ENCODE data around the gene ZDHHC11B.

Gene ZDHHC11B

DNA sequence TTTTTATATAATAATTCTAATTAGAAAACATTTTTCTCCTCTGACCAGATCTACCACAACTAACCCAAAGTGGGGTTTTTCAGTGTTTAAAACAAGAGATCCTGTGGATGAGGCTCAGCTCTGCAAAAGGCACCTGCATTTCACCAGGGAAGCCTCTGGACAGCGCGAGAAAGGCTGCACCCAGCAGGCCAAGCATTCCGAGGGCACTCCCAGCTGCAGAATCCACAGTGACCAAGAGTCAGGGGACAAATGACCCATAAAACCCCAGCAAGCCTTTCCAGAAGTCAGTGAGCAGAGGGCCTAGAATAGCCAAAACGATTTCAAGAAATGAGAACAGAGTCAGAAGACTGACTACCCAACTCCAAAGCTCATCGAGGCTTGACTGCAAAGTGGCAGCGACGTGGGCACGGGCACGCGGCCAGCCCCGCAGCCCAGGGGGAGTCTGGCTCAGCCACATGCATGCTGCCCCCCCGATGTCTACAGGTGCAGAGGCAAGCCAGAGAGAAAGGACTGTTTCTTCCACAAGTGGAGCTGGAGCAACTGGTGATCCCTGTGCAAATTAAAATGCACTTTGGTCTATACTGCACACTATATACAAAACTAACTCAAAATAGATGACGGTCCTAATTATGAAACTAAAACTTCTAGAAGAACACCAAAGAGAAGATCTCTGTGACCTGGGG lies 117.6 kb downstream of the ZDHHC11B start:
- peaks cover 6% of the 10 kb centered on the region for H3K36me3 ChIP-seq (ENCODE audit: control insufficient read depth, insufficient read depth, low read length)
- no peaks in the 10 kb centered on the region for H3K27me3 ChIP-seq (replicated peaks; ENCODE audit: control insufficient read depth, insufficient read depth, low read length)
- DNase-seq (ENCODE audit: extremely low read depth, insufficient read length), result no peak
- no peak overlapping the region for H3K4me3 ChIP-seq (replicated peaks; ENCODE audit: low read depth, low read length)
- TF ChIP-seq, protein P1, sequence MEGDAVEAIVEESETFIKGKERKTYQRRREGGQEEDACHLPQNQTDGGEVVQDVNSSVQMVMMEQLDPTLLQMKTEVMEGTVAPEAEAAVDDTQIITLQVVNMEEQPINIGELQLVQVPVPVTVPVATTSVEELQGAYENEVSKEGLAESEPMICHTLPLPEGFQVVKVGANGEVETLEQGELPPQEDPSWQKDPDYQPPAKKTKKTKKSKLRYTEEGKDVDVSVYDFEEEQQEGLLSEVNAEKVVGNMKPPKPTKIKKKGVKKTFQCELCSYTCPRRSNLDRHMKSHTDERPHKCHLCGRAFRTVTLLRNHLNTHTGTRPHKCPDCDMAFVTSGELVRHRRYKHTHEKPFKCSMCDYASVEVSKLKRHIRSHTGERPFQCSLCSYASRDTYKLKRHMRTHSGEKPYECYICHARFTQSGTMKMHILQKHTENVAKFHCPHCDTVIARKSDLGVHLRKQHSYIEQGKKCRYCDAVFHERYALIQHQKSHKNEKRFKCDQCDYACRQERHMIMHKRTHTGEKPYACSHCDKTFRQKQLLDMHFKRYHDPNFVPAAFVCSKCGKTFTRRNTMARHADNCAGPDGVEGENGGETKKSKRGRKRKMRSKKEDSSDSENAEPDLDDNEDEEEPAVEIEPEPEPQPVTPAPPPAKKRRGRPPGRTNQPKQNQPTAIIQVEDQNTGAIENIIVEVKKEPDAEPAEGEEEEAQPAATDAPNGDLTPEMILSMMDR (IDR thresholded peaks at IDR 0.05; ENCODE audit: insufficient read depth, low read length, poor library complexity, severe bottlenecking), result no peak

DNA sequence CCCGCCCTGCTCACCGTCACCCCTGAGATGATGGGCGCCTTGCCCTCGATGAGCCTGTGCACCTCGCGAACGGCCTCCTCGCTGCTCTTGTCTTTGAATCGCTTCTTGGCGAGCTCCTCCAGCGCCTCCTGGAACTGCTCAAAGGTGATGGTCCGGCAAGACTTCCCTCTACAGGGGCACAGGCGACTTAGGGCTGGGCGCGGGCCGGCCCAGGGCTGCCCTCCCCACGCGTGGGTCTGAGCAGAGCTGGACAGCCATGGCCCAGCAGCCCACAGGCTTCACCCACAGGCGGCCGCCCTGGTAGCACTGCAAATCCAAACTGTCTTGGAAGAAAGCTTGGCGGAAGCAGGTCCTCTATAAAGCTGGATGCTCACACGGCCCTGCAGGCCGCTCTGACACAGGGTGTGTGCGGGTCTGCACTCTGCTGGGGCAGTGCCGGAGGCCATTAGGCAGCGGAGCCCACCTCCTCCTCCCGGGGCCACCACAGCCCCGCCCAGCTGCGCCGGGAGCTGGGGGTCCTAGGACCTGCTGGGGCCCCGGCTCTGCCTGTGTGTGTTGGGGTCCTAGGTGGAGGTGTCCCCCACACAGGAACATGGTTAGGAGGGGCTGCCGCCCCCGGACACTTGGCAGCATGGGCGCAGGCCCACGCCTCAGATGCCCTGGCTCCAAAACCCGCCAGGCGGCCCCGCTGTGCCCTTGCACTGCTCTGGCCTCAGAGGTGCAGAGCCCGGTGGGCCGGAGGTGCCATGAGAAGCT lies 118.4 kb downstream of the ZDHHC11B start:
- H3K27me3 ChIP-seq (replicated peaks; ENCODE audit: control insufficient read depth, insufficient read depth, low read length), result no peaks in the 10 kb centered on the region
- H3K4me3 ChIP-seq (replicated peaks; ENCODE audit: low read depth, low read length), result no peak overlapping the region
- H3K36me3 ChIP-seq (ENCODE audit: control insufficient read depth, insufficient read depth, low read length), result peaks cover 6% of the 10 kb centered on the region
- TF ChIP-seq, protein P1 (IDR thresholded peaks at IDR 0.05; ENCODE audit: insufficient read depth, low read length, poor library complexity, severe bottlenecking), result no peak
- DNase-seq (ENCODE audit: extremely low read depth, insufficient read length), result no peak

DNA sequence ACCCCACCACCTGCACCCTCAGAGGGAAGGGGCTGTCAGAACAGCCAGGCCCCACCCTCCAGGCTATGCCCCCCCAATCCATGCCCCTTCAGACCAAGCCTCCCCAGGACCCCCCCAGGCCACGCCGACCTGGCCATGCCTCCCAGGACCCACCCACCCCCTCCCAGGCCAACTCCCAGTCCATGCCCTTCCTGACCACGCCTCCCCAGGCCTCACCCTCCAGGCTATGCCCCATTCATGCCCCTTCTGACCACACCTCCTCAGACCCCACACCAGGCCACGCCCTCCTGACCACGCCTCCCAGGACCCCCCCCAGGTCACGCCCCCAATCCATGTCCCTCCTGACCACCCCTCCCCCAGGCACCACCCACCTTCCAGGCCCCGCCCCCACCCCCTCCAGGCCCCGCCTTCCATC lies 119.0 kb downstream of the ZDHHC11B start:
- H3K27me3 ChIP-seq (replicated peaks; ENCODE audit: control insufficient read depth, insufficient read depth, low read length), result no peaks in the 10 kb centered on the region
- TF ChIP-seq, protein P1 (IDR thresholded peaks at IDR 0.05; ENCODE audit: insufficient read depth, low read length, poor library complexity, severe bottlenecking), result no peak
- no peak for DNase-seq (ENCODE audit: extremely low read depth, insufficient read length)
- H3K4me3 ChIP-seq (replicated peaks; ENCODE audit: low read depth, low read length), result no peak overlapping the region
- peaks cover 7% of the 10 kb centered on the region for H3K36me3 ChIP-seq (ENCODE audit: control insufficient read depth, insufficient read depth, low read length)

DNA sequence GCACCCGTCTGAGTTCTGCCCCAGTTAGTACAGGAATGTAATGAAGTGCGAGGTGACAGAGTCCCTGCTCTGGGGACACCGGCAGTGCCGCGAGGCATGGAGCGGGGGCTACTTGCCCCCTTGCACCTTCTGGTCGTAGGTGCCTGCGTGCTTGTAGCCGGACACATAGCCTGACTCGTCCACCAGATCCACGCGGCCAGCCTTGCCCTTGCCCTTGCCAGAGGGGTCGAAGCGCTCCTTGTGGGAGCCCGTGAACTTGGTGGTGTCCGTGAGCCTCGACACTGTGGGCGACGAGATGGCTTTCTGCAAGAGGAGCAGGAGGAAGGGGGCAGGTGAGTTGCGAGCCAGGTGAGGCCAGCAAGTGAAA lies 119.6 kb downstream of the ZDHHC11B start:
- H3K4me3 ChIP-seq (replicated peaks; ENCODE audit: low read depth, low read length), result no peak overlapping the region
- TF ChIP-seq, protein P1 (IDR thresholded peaks at IDR 0.05; ENCODE audit: insufficient read depth, low read length, poor library complexity, severe bottlenecking), result no peak
- H3K27me3 ChIP-seq (replicated peaks; ENCODE audit: control insufficient read depth, insufficient read depth, low read length), result no peaks in the 10 kb centered on the region
- no peak for DNase-seq (ENCODE audit: extremely low read depth, insufficient read length)
- peaks cover 10% of the 10 kb centered on the region for H3K36me3 ChIP-seq (ENCODE audit: control insufficient read depth, insufficient read depth, low read length)

DNA sequence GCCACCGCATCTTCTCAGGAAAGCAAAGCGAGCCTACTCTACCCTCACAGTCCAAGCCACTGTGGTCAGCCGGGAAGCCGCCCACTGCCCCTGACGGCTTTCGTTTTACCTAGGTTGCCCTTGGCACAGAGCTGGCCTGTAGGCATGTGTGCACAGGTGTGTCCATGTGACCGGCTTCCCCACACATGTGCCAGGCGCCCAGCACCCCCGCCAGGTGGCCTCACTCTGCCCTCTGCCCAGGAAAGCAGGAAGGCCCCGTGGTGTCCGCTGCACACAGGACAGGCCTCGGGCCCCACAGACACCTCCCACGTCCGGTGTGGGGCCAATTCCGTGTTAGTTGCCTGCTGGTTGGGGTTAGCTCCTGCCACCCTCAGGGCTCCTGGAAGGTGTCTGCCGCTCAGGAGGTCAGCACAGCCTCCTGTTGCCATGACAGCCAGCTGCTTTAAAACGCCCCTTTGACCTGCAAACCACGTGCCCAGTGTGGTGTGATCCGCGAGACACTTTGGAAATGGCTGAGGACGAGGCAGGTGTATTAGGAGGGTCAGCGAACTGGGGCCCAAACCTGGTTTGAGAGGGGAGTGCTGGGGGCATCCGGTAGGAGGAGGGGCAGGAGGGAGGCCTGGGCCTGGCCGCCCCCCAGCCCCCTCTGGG lies 120.1 kb downstream of the ZDHHC11B start:
- DNase-seq (ENCODE audit: extremely low read depth, insufficient read length), result no peak
- H3K4me3 ChIP-seq (replicated peaks; ENCODE audit: low read depth, low read length), result no peak overlapping the region
- H3K27me3 ChIP-seq (replicated peaks; ENCODE audit: control insufficient read depth, insufficient read depth, low read length), result no peaks in the 10 kb centered on the region
- peaks cover 13% of the 10 kb centered on the region for H3K36me3 ChIP-seq (ENCODE audit: control insufficient read depth, insufficient read depth, low read length)
- TF ChIP-seq, protein P1 (IDR thresholded peaks at IDR 0.05; ENCODE audit: insufficient read depth, low read length, poor library complexity, severe bottlenecking), result no peak
